Measurements from ENCODE around the gene OTOGL.
"Not testable (repeated sequence)": the region's sequence is repeated elsewhere in the genome, so short reads cannot be mapped to it uniquely, and the experiment has no call there.

Gene OTOGL

GRCh38 chr12:80068173-80068572 is 31.2 kb upstream of the OTOGL start:
- Histone ChIP-seq H3K9ac (ENCODE audit: low read depth, low read length) (no peak overlapping the region), H3K9me3 (ENCODE audit: control insufficient read depth, insufficient read depth, low read length) (no peaks in the 10 kb centered on the region)

GRCh38 chr12:80083892-80084614 is 15.3 kb upstream of the OTOGL start:
- H3K4me3 ChIP-seq (ENCODE audit: low read depth, low read length); H3K9ac ChIP-seq (ENCODE audit: low read depth, low read length); H3K4me1 ChIP-seq (ENCODE audit: control insufficient read depth, insufficient read depth, low read length): not testable (repeated sequence)

More at GRCh38 chr12:80068173-80068572, 31.2 kb upstream of the OTOGL start:
- H3K4me3 ChIP-seq (ENCODE audit: low read depth, low read length): no peak overlapping the region
- no peak overlapping the region for H3K27ac ChIP-seq (ENCODE audit: low read depth, low read length)
- H3K27me3 ChIP-seq (ENCODE audit: control insufficient read depth, insufficient read depth, low read length): no peaks in the 10 kb centered on the region
- 0 out of 2 replicates have a peak, but pooled peaks cover 3% of the 10 kb centered on the region for H3K4me1 ChIP-seq (ENCODE audit: control insufficient read depth, insufficient read depth, low read length)
- H3K36me3 ChIP-seq (ENCODE audit: control insufficient read depth, insufficient read depth, low read length): no peaks in the 10 kb centered on the region

GRCh38 chr12:80086025-80086424 is 13.3 kb upstream of the OTOGL start:
- Histone ChIP-seq H3K27ac (ENCODE audit: low read depth, low read length) (no peak overlapping the region), H3K27me3 (ENCODE audit: control insufficient read depth, insufficient read depth, low read length) (no peaks in the 10 kb centered on the region), H3K9me3 (ENCODE audit: control insufficient read depth, insufficient read depth, low read length) (no peaks in the 10 kb centered on the region), H3K4me1 (ENCODE audit: control insufficient read depth, insufficient read depth, low read length) (0 out of 2 replicates have a peak, but pooled peaks cover 8% of the 10 kb centered on the region), H3K36me3 (ENCODE audit: control insufficient read depth, insufficient read depth, low read length) (no peaks in the 10 kb centered on the region), H3K9ac (ENCODE audit: low read depth, low read length) (no peak overlapping the region), H3K4me3 (ENCODE audit: low read depth, low read length) (no peak overlapping the region)

More at GRCh38 chr12:80083892-80084614, 15.3 kb upstream of the OTOGL start:
- H3K9me3 ChIP-seq (ENCODE audit: control insufficient read depth, insufficient read depth, low read length); H3K27me3 ChIP-seq (ENCODE audit: control insufficient read depth, insufficient read depth, low read length); H3K27ac ChIP-seq (ENCODE audit: low read depth, low read length); H3K36me3 ChIP-seq (ENCODE audit: control insufficient read depth, insufficient read depth, low read length): not testable (repeated sequence)

GRCh38 chr12:80087486-80088213 is 11.7 kb upstream of the OTOGL start:
- H3K4me3 ChIP-seq (ENCODE audit: low read depth, low read length): no peak overlapping the region
- no peaks in the 10 kb centered on the region for H3K27me3 ChIP-seq (ENCODE audit: control insufficient read depth, insufficient read depth, low read length)
- no peak overlapping the region for H3K27ac ChIP-seq (ENCODE audit: low read depth, low read length)
- H3K9ac ChIP-seq (ENCODE audit: low read depth, low read length): no peak overlapping the region
- 0 out of 2 replicates have a peak, but pooled peaks cover 8% of the 10 kb centered on the region for H3K4me1 ChIP-seq (ENCODE audit: control insufficient read depth, insufficient read depth, low read length)
- H3K9me3 ChIP-seq (ENCODE audit: control insufficient read depth, insufficient read depth, low read length): no peaks in the 10 kb centered on the region
- no peaks in the 10 kb centered on the region for H3K36me3 ChIP-seq (ENCODE audit: control insufficient read depth, insufficient read depth, low read length)

- Histone ChIP-seq H3K4me3 (ENCODE audit: low read depth, low read length) (no peak overlapping the region), H3K4me1 (ENCODE audit: control insufficient read depth, insufficient read depth, low read length) (no peaks in the 10 kb centered on the region), H3K36me3 (ENCODE audit: control insufficient read depth, insufficient read depth, low read length) (no peaks in the 10 kb centered on the region), H3K9ac (ENCODE audit: low read depth, low read length) (no peak overlapping the region), H3K27ac (ENCODE audit: low read depth, low read length) (no peak overlapping the region), H3K27me3 (ENCODE audit: control insufficient read depth, insufficient read depth, low read length) (no peaks in the 10 kb centered on the region), H3K9me3 (ENCODE audit: control insufficient read depth, insufficient read depth, low read length) (no peaks in the 10 kb centered on the region)
These were observed 1.3 kb downstream of the OTOGL start for GRCh38 chr12:80100591-80100990.

- H3K9me3 ChIP-seq (ENCODE audit: control insufficient read depth, insufficient read depth, low read length): no peaks in the 10 kb centered on the region
- H3K4me1 ChIP-seq (ENCODE audit: control insufficient read depth, insufficient read depth, low read length): no peaks in the 10 kb centered on the region
- no peaks in the 10 kb centered on the region for H3K27me3 ChIP-seq (ENCODE audit: control insufficient read depth, insufficient read depth, low read length)
- no peak overlapping the region for H3K27ac ChIP-seq (ENCODE audit: low read depth, low read length)
- no peak overlapping the region for H3K4me3 ChIP-seq (ENCODE audit: low read depth, low read length)
- H3K9ac ChIP-seq (ENCODE audit: low read depth, low read length): no peak overlapping the region
- H3K36me3 ChIP-seq (ENCODE audit: control insufficient read depth, insufficient read depth, low read length): no peaks in the 10 kb centered on the region
These were observed 1.8 kb downstream of the OTOGL start for GRCh38 chr12:80101126-80101525.

GRCh38 chr12:80107221-80107620 is 7.9 kb downstream of the OTOGL start:
- H3K27ac ChIP-seq (ENCODE audit: low read depth, low read length): no peak overlapping the region
- no peaks in the 10 kb centered on the region for H3K27me3 ChIP-seq (ENCODE audit: control insufficient read depth, insufficient read depth, low read length)
- H3K9ac ChIP-seq (ENCODE audit: low read depth, low read length): no peak overlapping the region
- no peaks in the 10 kb centered on the region for H3K4me1 ChIP-seq (ENCODE audit: control insufficient read depth, insufficient read depth, low read length)
- no peaks in the 10 kb centered on the region for H3K36me3 ChIP-seq (ENCODE audit: control insufficient read depth, insufficient read depth, low read length)
- H3K9me3 ChIP-seq (ENCODE audit: control insufficient read depth, insufficient read depth, low read length): no peaks in the 10 kb centered on the region
- H3K4me3 ChIP-seq (ENCODE audit: low read depth, low read length): no peak overlapping the region

- Histone ChIP-seq H3K9ac (ENCODE audit: low read depth, low read length) (no peak overlapping the region), H3K4me3 (ENCODE audit: low read depth, low read length) (no peak overlapping the region), H3K27me3 (ENCODE audit: control insufficient read depth, insufficient read depth, low read length) (no peaks in the 10 kb centered on the region), H3K4me1 (ENCODE audit: control insufficient read depth, insufficient read depth, low read length) (peaks cover 9% of the 10 kb centered on the region; the same call in 1 of the 2 replicates), H3K27ac (ENCODE audit: low read depth, low read length) (no peak overlapping the region), H3K36me3 (ENCODE audit: control insufficient read depth, insufficient read depth, low read length) (no peaks in the 10 kb centered on the region), H3K9me3 (ENCODE audit: control insufficient read depth, insufficient read depth, low read length) (no peaks in the 10 kb centered on the region)
These were observed 17.4 kb downstream of the OTOGL start for GRCh38 chr12:80116735-80117134.

GRCh38 chr12:80118565-80119324 is 19.4 kb downstream of the OTOGL start:
- H3K4me3 ChIP-seq (ENCODE audit: low read depth, low read length): no peak overlapping the region
- no peaks in the 10 kb centered on the region for H3K9me3 ChIP-seq (ENCODE audit: control insufficient read depth, insufficient read depth, low read length)
- H3K9ac ChIP-seq (ENCODE audit: low read depth, low read length): no peak overlapping the region
- H3K27ac ChIP-seq (ENCODE audit: low read depth, low read length): no peak overlapping the region
- H3K4me1 ChIP-seq (ENCODE audit: control insufficient read depth, insufficient read depth, low read length): peaks cover 9% of the 10 kb centered on the region; the same call in 1 of the 2 replicates
- no peaks in the 10 kb centered on the region for H3K36me3 ChIP-seq (ENCODE audit: control insufficient read depth, insufficient read depth, low read length)
- H3K27me3 ChIP-seq (ENCODE audit: control insufficient read depth, insufficient read depth, low read length): no peaks in the 10 kb centered on the region

GRCh38 chr12:80120994-80121393 is 21.7 kb downstream of the OTOGL start:
- H3K27me3 ChIP-seq (ENCODE audit: control insufficient read depth, insufficient read depth, low read length): no peaks in the 10 kb centered on the region
- H3K27ac ChIP-seq (ENCODE audit: low read depth, low read length): no peak overlapping the region
- H3K36me3 ChIP-seq (ENCODE audit: control insufficient read depth, insufficient read depth, low read length): no peaks in the 10 kb centered on the region
- H3K9ac ChIP-seq (ENCODE audit: low read depth, low read length): no peak overlapping the region
- H3K4me3 ChIP-seq (ENCODE audit: low read depth, low read length): no peak overlapping the region
- no peaks in the 10 kb centered on the region for H3K9me3 ChIP-seq (ENCODE audit: control insufficient read depth, insufficient read depth, low read length)
- peaks cover 9% of the 10 kb centered on the region; the same call in 1 of the 2 replicates for H3K4me1 ChIP-seq (ENCODE audit: control insufficient read depth, insufficient read depth, low read length)

Measured in HUES48 (cell line).